Measurements from ENCODE around the gene IPCEF1. TPM values are rescaled to one million over a fixed set of nuclear protein-coding genes. Genes with fewer than 3 reads are reported as not detected.

Gene IPCEF1
- total and polyA plus RNA-seq, 2 of the 8 experiments (the other 6 are each of a cell fraction or from before 2014, with no cell fraction given), result 0.41 to 0.78 TPM

DNA sequence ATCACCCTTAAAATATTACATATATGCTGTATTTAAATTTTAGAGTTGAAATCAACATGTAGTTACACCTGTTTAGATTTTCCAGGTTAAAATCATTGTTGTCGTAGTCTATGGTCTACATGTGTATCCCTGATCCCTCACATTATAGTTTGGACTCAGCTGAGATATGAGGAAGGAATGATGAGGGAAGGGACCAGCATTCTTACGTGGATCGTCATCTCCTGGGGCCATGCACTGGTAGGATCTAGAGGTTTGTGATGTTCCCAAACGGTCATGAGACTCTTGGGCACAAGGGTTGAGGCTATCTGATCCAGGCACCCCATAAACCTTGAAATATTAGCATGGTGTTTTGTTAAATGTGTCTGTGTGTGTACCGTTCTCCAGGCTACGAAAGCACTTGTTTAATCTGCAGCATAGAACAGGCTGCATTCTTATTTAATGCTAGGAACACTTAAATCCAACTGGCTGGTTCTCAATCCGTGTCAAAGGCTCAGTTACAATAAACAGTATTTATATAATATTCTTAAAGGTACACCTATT, 55.4 kb downstream of the IPCEF1 start (continued):
- TF ChIP-seq, protein P1, sequence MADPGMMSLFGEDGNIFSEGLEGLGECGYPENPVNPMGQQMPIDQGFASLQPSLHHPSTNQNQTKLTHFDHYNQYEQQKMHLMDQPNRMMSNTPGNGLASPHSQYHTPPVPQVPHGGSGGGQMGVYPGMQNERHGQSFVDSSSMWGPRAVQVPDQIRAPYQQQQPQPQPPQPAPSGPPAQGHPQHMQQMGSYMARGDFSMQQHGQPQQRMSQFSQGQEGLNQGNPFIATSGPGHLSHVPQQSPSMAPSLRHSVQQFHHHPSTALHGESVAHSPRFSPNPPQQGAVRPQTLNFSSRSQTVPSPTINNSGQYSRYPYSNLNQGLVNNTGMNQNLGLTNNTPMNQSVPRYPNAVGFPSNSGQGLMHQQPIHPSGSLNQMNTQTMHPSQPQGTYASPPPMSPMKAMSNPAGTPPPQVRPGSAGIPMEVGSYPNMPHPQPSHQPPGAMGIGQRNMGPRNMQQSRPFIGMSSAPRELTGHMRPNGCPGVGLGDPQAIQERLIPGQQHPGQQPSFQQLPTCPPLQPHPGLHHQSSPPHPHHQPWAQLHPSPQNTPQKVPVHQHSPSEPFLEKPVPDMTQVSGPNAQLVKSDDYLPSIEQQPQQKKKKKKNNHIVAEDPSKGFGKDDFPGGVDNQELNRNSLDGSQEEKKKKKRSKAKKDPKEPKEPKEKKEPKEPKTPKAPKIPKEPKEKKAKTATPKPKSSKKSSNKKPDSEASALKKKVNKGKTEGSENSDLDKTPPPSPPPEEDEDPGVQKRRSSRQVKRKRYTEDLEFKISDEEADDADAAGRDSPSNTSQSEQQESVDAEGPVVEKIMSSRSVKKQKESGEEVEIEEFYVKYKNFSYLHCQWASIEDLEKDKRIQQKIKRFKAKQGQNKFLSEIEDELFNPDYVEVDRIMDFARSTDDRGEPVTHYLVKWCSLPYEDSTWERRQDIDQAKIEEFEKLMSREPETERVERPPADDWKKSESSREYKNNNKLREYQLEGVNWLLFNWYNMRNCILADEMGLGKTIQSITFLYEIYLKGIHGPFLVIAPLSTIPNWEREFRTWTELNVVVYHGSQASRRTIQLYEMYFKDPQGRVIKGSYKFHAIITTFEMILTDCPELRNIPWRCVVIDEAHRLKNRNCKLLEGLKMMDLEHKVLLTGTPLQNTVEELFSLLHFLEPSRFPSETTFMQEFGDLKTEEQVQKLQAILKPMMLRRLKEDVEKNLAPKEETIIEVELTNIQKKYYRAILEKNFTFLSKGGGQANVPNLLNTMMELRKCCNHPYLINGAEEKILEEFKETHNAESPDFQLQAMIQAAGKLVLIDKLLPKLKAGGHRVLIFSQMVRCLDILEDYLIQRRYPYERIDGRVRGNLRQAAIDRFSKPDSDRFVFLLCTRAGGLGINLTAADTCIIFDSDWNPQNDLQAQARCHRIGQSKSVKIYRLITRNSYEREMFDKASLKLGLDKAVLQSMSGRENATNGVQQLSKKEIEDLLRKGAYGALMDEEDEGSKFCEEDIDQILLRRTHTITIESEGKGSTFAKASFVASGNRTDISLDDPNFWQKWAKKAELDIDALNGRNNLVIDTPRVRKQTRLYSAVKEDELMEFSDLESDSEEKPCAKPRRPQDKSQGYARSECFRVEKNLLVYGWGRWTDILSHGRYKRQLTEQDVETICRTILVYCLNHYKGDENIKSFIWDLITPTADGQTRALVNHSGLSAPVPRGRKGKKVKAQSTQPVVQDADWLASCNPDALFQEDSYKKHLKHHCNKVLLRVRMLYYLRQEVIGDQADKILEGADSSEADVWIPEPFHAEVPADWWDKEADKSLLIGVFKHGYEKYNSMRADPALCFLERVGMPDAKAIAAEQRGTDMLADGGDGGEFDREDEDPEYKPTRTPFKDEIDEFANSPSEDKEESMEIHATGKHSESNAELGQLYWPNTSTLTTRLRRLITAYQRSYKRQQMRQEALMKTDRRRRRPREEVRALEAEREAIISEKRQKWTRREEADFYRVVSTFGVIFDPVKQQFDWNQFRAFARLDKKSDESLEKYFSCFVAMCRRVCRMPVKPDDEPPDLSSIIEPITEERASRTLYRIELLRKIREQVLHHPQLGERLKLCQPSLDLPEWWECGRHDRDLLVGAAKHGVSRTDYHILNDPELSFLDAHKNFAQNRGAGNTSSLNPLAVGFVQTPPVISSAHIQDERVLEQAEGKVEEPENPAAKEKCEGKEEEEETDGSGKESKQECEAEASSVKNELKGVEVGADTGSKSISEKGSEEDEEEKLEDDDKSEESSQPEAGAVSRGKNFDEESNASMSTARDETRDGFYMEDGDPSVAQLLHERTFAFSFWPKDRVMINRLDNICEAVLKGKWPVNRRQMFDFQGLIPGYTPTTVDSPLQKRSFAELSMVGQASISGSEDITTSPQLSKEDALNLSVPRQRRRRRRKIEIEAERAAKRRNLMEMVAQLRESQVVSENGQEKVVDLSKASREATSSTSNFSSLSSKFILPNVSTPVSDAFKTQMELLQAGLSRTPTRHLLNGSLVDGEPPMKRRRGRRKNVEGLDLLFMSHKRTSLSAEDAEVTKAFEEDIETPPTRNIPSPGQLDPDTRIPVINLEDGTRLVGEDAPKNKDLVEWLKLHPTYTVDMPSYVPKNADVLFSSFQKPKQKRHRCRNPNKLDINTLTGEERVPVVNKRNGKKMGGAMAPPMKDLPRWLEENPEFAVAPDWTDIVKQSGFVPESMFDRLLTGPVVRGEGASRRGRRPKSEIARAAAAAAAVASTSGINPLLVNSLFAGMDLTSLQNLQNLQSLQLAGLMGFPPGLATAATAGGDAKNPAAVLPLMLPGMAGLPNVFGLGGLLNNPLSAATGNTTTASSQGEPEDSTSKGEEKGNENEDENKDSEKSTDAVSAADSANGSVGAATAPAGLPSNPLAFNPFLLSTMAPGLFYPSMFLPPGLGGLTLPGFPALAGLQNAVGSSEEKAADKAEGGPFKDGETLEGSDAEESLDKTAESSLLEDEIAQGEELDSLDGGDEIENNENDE (IDR thresholded peaks at IDR 0.05; ENCODE audit: insufficient replicate concordance, low read length), result no peak
- TF ChIP-seq MAFK (IDR thresholded peaks at IDR 0.05; ENCODE audit: low read depth, low read length) (no peak), POLR2A (IDR thresholded peaks at IDR 0.05; ENCODE audit: control extremely low read depth in 1 of 2, low read depth in 2 of 2, low read length in 2 of 2) (no peak), KDM5A (IDR thresholded peaks at IDR 0.05; ENCODE audit: low read length) (no peak)
